ENCODE measurements around the gene MEIOSIN.

- no peak for TF ChIP-seq CTCF (conservative IDR thresholded peaks at IDR 0.05)
- no peak for TF ChIP-seq EZH2 (IDR thresholded peaks at IDR 0.05; ENCODE audit: low read depth)
Observed at GRCh38 chr19:45764945-45765701, 31.9 kb downstream of the MEIOSIN start.

All from PC-9 (cell line).